ENCODE measurements around the gene SLC39A11.
"Not testable (repeated sequence)": the region's sequence is repeated elsewhere in the genome, so short reads cannot be mapped to it uniquely, and the experiment has no call there.

SLC39A11 gene

DNA sequence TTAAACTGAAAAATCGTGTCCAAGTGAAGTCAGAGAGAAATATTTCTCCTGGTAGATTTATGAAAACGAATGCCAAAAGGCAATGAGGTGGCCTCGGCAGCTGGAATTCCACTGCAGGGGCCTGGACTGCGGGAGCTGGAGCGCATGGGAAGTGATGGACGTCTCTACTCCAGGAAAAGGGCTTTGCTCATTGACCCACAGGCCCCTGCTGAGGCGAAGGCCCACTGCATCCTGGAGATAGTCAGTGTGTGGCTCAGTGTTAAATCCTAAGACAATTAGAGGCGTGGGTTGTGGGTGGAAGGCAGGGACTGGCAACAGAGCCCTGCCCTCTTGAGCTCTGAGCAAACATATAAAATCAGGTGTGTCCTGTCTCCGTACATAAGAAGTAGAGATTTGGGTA lies 191.4 kb downstream of the SLC39A11 start:
- Histone ChIP-seq H4K20me1 (ENCODE audit: insufficient read depth, low read length) (no peaks in the 10 kb centered on the region), H3K9ac (ENCODE audit: low read length) (no peak overlapping the region), H3K4me2 (ENCODE audit: low read length) (no peak overlapping the region), H3K79me2 (ENCODE audit: low read length) (no peaks in the 10 kb centered on the region), H3K36me3 (replicated peaks; ENCODE audit: low read depth, low read length) (no peaks in the 10 kb centered on the region), H3K27ac (ENCODE audit: low read length) (no peak overlapping the region), H3K4me1 (ENCODE audit: low read length) (no peaks in the 10 kb centered on the region), H2AFZ (ENCODE audit: low read depth, low read length) (no peak overlapping the region), H3K27me3 (ENCODE audit: low read depth, low read length) (no peaks in the 10 kb centered on the region), H3K9me3 (ENCODE audit: insufficient read depth, low read length) (no peaks in the 10 kb centered on the region), H3K4me3 (ENCODE audit: low read length) (no peak overlapping the region)
- TF ChIP-seq EZH2phosphoT487 (IDR thresholded peaks at IDR 0.05; ENCODE audit: low read depth) = no peak
- TF ChIP-seq, protein P1, sequence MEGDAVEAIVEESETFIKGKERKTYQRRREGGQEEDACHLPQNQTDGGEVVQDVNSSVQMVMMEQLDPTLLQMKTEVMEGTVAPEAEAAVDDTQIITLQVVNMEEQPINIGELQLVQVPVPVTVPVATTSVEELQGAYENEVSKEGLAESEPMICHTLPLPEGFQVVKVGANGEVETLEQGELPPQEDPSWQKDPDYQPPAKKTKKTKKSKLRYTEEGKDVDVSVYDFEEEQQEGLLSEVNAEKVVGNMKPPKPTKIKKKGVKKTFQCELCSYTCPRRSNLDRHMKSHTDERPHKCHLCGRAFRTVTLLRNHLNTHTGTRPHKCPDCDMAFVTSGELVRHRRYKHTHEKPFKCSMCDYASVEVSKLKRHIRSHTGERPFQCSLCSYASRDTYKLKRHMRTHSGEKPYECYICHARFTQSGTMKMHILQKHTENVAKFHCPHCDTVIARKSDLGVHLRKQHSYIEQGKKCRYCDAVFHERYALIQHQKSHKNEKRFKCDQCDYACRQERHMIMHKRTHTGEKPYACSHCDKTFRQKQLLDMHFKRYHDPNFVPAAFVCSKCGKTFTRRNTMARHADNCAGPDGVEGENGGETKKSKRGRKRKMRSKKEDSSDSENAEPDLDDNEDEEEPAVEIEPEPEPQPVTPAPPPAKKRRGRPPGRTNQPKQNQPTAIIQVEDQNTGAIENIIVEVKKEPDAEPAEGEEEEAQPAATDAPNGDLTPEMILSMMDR (IDR thresholded peaks at IDR 0.05; ENCODE audit: low read depth, low read length) = no peak

DNA sequence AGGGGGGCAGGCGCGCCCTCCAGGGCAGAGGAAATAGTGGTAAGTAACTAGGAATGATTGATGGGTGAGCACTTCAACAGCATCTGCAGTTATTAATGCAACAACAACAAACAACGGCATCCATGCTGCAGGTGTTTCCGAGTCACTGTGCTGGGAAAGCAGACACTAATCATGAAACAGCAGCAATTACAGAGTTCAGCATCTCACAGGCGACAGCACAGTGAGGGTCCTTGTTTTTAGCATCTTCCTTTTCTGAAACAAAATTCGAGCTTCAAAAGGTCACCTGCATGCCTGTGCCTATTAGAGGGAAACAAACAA lies 191.9 kb downstream of the SLC39A11 start:
- Histone ChIP-seq H2AFZ (ENCODE audit: low read depth, low read length) (no peak overlapping the region), H3K4me1 (ENCODE audit: low read length) (no peaks in the 10 kb centered on the region), H3K27ac (ENCODE audit: low read length) (no peak overlapping the region), H3K79me2 (ENCODE audit: low read length) (no peaks in the 10 kb centered on the region), H3K9ac (ENCODE audit: low read length) (no peak overlapping the region), H3K9me3 (ENCODE audit: insufficient read depth, low read length) (no peaks in the 10 kb centered on the region), H3K4me3 (ENCODE audit: low read length) (no peak overlapping the region), H3K36me3 (replicated peaks; ENCODE audit: low read depth, low read length) (no peaks in the 10 kb centered on the region), H3K4me2 (ENCODE audit: low read length) (no peak overlapping the region), H3K27me3 (ENCODE audit: low read depth, low read length) (no peaks in the 10 kb centered on the region), H4K20me1 (ENCODE audit: insufficient read depth, low read length) (no peaks in the 10 kb centered on the region)
- TF ChIP-seq, protein P1 (IDR thresholded peaks at IDR 0.05; ENCODE audit: low read depth, low read length) = no peak
- TF ChIP-seq EZH2phosphoT487 (IDR thresholded peaks at IDR 0.05; ENCODE audit: low read depth) = no peak

DNA sequence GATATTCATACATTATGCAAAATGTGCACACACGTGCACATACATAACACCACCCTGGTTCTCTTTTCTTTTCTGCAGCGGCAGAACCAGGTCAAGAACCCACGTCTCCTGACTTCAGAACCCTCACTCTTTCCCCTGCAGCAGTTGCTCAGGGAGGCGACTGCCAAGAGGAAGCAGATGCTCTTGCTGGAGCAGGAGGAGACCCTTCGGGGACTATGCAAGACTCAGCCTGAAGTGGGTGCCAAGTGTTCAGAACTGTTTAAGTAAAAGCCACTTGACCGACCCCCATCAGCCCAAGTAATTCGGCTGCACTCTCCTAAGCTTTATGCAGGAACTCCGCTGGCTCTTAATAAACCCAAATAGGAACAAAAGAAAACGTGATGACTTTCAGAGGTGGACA lies 193.8 kb downstream of the SLC39A11 start:
- H4K20me1 ChIP-seq (ENCODE audit: insufficient read depth, low read length) = no peaks in the 10 kb centered on the region
- H3K27ac ChIP-seq (ENCODE audit: low read length) = no peak overlapping the region
- H3K79me2 ChIP-seq (ENCODE audit: low read length) = no peaks in the 10 kb centered on the region
- no peak overlapping the region for H2AFZ ChIP-seq (ENCODE audit: low read depth, low read length)
- H3K9ac ChIP-seq (ENCODE audit: low read length) = no peak overlapping the region
- H3K4me1 ChIP-seq (ENCODE audit: low read length) = no peaks in the 10 kb centered on the region
- H3K4me2 ChIP-seq (ENCODE audit: low read length) = no peak overlapping the region
- no peak for TF ChIP-seq EZH2phosphoT487 (IDR thresholded peaks at IDR 0.05; ENCODE audit: low read depth)
- TF ChIP-seq, protein P1 (IDR thresholded peaks at IDR 0.05; ENCODE audit: low read depth, low read length) = no peak
- no peak overlapping the region for H3K4me3 ChIP-seq (ENCODE audit: low read length)
- H3K27me3 ChIP-seq (ENCODE audit: low read depth, low read length) = no peaks in the 10 kb centered on the region
- no peaks in the 10 kb centered on the region for H3K9me3 ChIP-seq (ENCODE audit: insufficient read depth, low read length)
- no peaks in the 10 kb centered on the region for H3K36me3 ChIP-seq (replicated peaks; ENCODE audit: low read depth, low read length)

DNA sequence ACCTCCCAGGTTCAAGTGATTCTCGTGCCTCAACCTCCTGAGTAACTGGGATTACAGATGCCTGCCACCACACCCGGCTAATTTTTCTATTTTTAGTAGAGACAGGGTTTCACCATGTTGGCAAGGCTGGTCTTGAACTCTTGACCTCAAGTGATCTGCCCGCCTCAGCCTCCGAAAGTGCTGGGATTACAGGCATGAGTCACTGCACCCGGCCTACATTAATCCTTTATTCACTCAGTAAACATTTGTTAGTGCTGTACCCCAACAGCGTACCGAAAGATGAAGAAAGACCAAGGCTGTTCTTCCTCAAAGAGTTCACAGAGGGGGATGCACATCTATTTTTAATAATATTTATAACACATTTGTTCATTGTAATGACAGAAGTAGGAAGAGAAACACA lies 196.2 kb downstream of the SLC39A11 start:
- not testable (repeated sequence) for H3K9me3 ChIP-seq (ENCODE audit: insufficient read depth, low read length); H3K4me1 ChIP-seq (ENCODE audit: low read length); H4K20me1 ChIP-seq (ENCODE audit: insufficient read depth, low read length); H3K9ac ChIP-seq (ENCODE audit: low read length); H2AFZ ChIP-seq (ENCODE audit: low read depth, low read length); H3K4me2 ChIP-seq (ENCODE audit: low read length); H3K27me3 ChIP-seq (ENCODE audit: low read depth, low read length); H3K36me3 ChIP-seq (replicated peaks; ENCODE audit: low read depth, low read length); H3K4me3 ChIP-seq (ENCODE audit: low read length); H3K79me2 ChIP-seq (ENCODE audit: low read length); H3K27ac ChIP-seq (ENCODE audit: low read length)

DNA sequence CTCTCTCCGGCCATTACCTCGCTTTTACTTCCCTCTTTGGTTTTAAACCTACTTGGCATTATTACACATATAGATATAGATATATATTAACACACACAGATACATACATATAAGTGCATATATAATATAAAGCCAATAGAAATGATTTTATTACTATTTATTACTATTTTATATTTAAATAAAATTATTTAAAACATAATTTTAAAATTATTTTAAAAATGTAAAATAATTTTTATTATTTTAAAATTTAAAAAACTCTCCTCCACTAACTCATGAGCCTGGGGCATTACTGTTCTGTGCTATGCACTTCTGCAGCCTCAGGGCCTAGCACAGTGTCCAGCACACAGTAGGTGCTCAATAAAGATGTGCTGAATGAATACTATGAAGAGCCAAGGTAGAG lies 200.9 kb downstream of the SLC39A11 start:
- no peaks in the 10 kb centered on the region for H3K79me2 ChIP-seq (ENCODE audit: low read length)
- no peak overlapping the region for H3K27ac ChIP-seq (ENCODE audit: low read length)
- no peak for TF ChIP-seq EZH2phosphoT487 (IDR thresholded peaks at IDR 0.05; ENCODE audit: low read depth)
- TF ChIP-seq, protein P1 (IDR thresholded peaks at IDR 0.05; ENCODE audit: low read depth, low read length) = no peak
- H3K9me3 ChIP-seq (ENCODE audit: insufficient read depth, low read length) = no peaks in the 10 kb centered on the region
- no peaks in the 10 kb centered on the region; the same call in 1 of the 2 replicates for H4K20me1 ChIP-seq (ENCODE audit: insufficient read depth, low read length)
- no peak overlapping the region for H2AFZ ChIP-seq (ENCODE audit: low read depth, low read length)
- H3K4me2 ChIP-seq (ENCODE audit: low read length) = no peak overlapping the region
- no peak overlapping the region for H3K4me3 ChIP-seq (ENCODE audit: low read length)
- peaks cover 21% of the 10 kb centered on the region for H3K4me1 ChIP-seq (ENCODE audit: low read length)
- H3K36me3 ChIP-seq (replicated peaks; ENCODE audit: low read depth, low read length) = no peaks in the 10 kb centered on the region
- no peaks in the 10 kb centered on the region for H3K27me3 ChIP-seq (ENCODE audit: low read depth, low read length)
- H3K9ac ChIP-seq (ENCODE audit: low read length) = no peak overlapping the region

Measured in OCI-LY3 (cell line).